ENCODE data around the gene KMT2C. TPM values are rescaled to one million over a fixed set of nuclear protein-coding genes. Genes with fewer than 3 reads are reported as not detected.

The KMT2C gene
- total and polyA plus RNA-seq, 10 donors, result 5.3 to 147 (median 107) TPM

- Histone ChIP-seq H3K36me3 (peaks cover 6 to 100% (median 63%) of the 10 kb centered on the region in 6 donors), H3K4me3 (no peak overlapping the region), H3K4me1 (peaks cover 3 to 26% (median 12%) of the 10 kb centered on the region in 6 donors), H3K9me3 (no peaks in the 10 kb centered on the region), H3K27ac (no peak overlapping the region), H3K27me3 (replicated peaks in 1 of 7) (no peaks in the 10 kb centered on the region)
- intact Hi-C loops (cut with DNase I; ENCODE audit: low total_unique reads), result no loop called here
- TF ChIP-seq POLR2AphosphoS5 (IDR thresholded peaks at IDR 0.05), result no peak
- TF ChIP-seq, protein P1, sequence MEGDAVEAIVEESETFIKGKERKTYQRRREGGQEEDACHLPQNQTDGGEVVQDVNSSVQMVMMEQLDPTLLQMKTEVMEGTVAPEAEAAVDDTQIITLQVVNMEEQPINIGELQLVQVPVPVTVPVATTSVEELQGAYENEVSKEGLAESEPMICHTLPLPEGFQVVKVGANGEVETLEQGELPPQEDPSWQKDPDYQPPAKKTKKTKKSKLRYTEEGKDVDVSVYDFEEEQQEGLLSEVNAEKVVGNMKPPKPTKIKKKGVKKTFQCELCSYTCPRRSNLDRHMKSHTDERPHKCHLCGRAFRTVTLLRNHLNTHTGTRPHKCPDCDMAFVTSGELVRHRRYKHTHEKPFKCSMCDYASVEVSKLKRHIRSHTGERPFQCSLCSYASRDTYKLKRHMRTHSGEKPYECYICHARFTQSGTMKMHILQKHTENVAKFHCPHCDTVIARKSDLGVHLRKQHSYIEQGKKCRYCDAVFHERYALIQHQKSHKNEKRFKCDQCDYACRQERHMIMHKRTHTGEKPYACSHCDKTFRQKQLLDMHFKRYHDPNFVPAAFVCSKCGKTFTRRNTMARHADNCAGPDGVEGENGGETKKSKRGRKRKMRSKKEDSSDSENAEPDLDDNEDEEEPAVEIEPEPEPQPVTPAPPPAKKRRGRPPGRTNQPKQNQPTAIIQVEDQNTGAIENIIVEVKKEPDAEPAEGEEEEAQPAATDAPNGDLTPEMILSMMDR (IDR thresholded peaks at IDR 0.05 in 8 of 11, conservative IDR thresholded peaks at IDR 0.05 in 3 of 11), result no peak
- no peak for TF ChIP-seq POLR2A (IDR thresholded peaks at IDR 0.05)
- DNase-seq, result no peak
Observed at GRCh38 chr7:152161171-152161570, 274.6 kb downstream of the KMT2C start.

- TF ChIP-seq POLR2A (IDR thresholded peaks at IDR 0.05) (no peak), POLR2AphosphoS5 (IDR thresholded peaks at IDR 0.05) (peak in 1 of 3 donors; percentile 48)
- TF ChIP-seq, protein P1 (IDR thresholded peaks at IDR 0.05 in 8 of 11, conservative IDR thresholded peaks at IDR 0.05 in 3 of 11), result no peak
Observed at GRCh38 chr7:152158801-152159587, 276.8 kb downstream of the KMT2C start.

DNA sequence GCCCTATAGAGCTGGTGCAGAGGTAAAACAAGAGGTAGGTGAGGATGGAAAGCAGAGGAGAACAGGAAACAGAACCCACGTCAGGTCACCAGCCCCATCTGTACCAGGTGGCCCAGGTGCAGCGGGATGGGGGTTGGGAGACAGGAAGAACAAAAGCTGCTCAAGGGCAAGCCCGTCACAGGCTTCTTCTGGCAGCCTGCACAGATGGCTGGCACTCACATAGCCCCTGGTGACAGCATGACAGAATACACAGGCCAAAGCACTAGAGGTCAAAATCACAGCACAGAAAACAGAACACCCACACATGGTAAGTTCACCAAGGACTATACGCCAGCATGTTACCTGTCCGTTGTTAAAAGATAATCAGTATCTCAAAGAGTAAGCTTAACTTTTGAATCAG, 283.5 kb downstream of the KMT2C start:
- Histone ChIP-seq H3K27ac (peak overlapping the region in 1 of 8 donors; percentile 17), H3K36me3 (peaks cover 0 to 100% (median 91%) of the 10 kb centered on the region in 6 donors), H3K9me3 (no peaks in the 10 kb centered on the region), H3K4me3 (no peak overlapping the region), H3K27me3 (replicated peaks in 1 of 7) (no peaks in the 10 kb centered on the region), H3K4me1 (no peaks in the 10 kb centered on the region)
- 80 to 88% (median 84%) methylated on average over 5 of the region's 5 CpGs for WGBS, 5 donors
- intact Hi-C loops (cut with DNase I; ENCODE audit: low total_unique reads), result no loop called here
- TF ChIP-seq POLR2A (IDR thresholded peaks at IDR 0.05) (no peak), POLR2AphosphoS5 (IDR thresholded peaks at IDR 0.05) (no peak)
- TF ChIP-seq, protein P1 (IDR thresholded peaks at IDR 0.05 in 8 of 11, conservative IDR thresholded peaks at IDR 0.05 in 3 of 11), result no peak
- DNase-seq, result no peak

More at GRCh38 chr7:152158801-152159587, 276.8 kb downstream of the KMT2C start:
- H3K4me1 ChIP-seq, result peaks cover 3 to 26% (median 12%) of the 10 kb centered on the region in 6 donors
- no peak for DNase-seq
- peaks cover 6 to 100% (median 69%) of the 10 kb centered on the region in 6 donors for H3K36me3 ChIP-seq
- no peak overlapping the region for H3K4me3 ChIP-seq
- intact Hi-C loops (cut with DNase I; ENCODE audit: low total_unique reads), result no loop called here
- WGBS, 5 donors, result 42 to 60% (median 51%) methylated on average over 11 of the region's 11 CpGs
- no peaks in the 10 kb centered on the region for H3K27me3 ChIP-seq (replicated peaks in 1 of 7)
- no peaks in the 10 kb centered on the region for H3K9me3 ChIP-seq
- peak overlapping the region in 7 of 8 donors; percentile 5 to 83 (median 68) for H3K27ac ChIP-seq

GRCh38 chr7:152149363-152149762, 286.4 kb downstream of the KMT2C start:
- WGBS, 5 donors, result 88 to 92% (median 91%) methylated on average over 6 of the region's 6 CpGs
- no peak for DNase-seq
- peaks cover 0 to 19% (median 4%) of the 10 kb centered on the region in 6 donors for H3K4me1 ChIP-seq
- TF ChIP-seq POLR2AphosphoS5 (IDR thresholded peaks at IDR 0.05) (no peak), POLR2A (IDR thresholded peaks at IDR 0.05) (no peak)
- TF ChIP-seq, protein P1 (IDR thresholded peaks at IDR 0.05 in 8 of 11, conservative IDR thresholded peaks at IDR 0.05 in 3 of 11), result no peak
- intact Hi-C loops (cut with DNase I; ENCODE audit: low total_unique reads), result no loop called here
- peaks cover 0 to 100% (median 96%) of the 10 kb centered on the region in 6 donors for H3K36me3 ChIP-seq
- no peaks in the 10 kb centered on the region for H3K9me3 ChIP-seq
- H3K27ac ChIP-seq, result no peak overlapping the region
- H3K4me3 ChIP-seq, result no peak overlapping the region
- H3K27me3 ChIP-seq (replicated peaks in 1 of 7), result no peaks in the 10 kb centered on the region
